ENCODE measurements around the gene TMEM190.

DNA sequence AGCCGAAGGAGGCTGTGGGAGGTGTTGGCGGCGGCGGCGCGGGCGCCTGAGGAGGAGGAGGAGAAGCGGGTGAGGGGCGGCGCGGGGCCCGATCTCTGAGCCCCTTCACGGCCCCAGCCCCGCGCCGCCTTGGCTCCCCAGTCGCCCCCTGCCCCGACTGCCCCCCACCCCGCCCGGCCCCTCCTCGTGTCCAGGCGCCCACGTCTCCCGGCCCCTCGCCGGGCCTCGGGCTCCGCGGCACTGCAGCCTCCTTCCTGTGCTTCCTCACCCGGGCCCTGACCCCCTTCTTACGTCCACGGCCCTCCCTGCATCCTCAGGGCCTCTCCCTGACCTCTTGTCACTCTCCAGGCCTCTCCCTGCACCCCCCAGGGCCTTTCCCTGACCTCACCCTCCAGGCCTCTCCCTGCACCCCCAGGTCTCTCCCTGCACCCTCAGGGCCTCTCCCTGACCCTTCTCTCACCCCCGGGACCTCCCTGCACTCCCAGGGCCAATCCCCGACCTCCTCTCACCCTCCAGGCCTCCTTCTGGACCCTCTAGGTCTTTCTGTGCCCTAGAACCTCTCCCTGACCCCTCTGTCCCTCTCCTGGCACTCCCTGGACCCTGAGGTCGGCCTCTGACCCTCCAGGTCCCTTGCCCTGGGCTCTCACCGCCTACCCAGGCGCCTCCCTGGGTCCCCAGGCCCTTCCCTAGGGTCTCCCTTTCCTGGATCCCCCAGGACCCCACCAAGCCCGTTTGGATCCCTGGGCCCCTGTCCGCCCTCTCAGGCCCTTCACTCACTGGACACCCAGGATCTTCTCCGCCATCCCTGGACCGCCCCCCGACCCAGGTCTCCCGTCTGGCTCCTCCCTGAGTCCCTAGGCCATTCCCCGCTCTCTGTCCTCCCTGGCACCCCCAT, 36.5 kb upstream of the TMEM190 start:
- TF ChIP-seq, protein P1, sequence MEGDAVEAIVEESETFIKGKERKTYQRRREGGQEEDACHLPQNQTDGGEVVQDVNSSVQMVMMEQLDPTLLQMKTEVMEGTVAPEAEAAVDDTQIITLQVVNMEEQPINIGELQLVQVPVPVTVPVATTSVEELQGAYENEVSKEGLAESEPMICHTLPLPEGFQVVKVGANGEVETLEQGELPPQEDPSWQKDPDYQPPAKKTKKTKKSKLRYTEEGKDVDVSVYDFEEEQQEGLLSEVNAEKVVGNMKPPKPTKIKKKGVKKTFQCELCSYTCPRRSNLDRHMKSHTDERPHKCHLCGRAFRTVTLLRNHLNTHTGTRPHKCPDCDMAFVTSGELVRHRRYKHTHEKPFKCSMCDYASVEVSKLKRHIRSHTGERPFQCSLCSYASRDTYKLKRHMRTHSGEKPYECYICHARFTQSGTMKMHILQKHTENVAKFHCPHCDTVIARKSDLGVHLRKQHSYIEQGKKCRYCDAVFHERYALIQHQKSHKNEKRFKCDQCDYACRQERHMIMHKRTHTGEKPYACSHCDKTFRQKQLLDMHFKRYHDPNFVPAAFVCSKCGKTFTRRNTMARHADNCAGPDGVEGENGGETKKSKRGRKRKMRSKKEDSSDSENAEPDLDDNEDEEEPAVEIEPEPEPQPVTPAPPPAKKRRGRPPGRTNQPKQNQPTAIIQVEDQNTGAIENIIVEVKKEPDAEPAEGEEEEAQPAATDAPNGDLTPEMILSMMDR (IDR thresholded peaks at IDR 0.05) = no peak
- TF ChIP-seq POLR2A (IDR thresholded peaks at IDR 0.05) = peak in 1 of 2 donors; percentile 96

All from heart left ventricle (tissue), 13 donors.